Panc1 (cell line): Measurements from ENCODE around the gene CSNK1G1.

Experiments
- POLR2AphosphoS5 ChIP-seq: IDR thresholded peaks from 2 replicates; pipeline ENCODE4 v1.6.1; 2012; ENCODE audit warnings: mild to moderate bottlenecking, low read depth, low read length, moderate library complexity
- REST ChIP-seq, 2 experiments: IDR thresholded peaks; 2 replicates each; pipeline ENCODE4 v1.6.1; 2011 to 2012; ENCODE audit warnings: low read depth in 2 of 2, control low read depth in 1 of 2, low read length in 1 of 2, mild to moderate bottlenecking in 1 of 2, moderate library complexity in 1 of 2; ENCODE audit not compliant: insufficient read depth in 1 of 2
- SIN3A ChIP-seq: IDR thresholded peaks from 2 replicates; pipeline ENCODE4 v1.6.1; 2012; ENCODE audit warnings: low read depth, mild to moderate bottlenecking, low read length, moderate library complexity, borderline replicate concordance; ENCODE audit not compliant: insufficient read depth
- TCF7L2 ChIP-seq: IDR thresholded peaks from 2 replicates; pipeline ENCODE4 v1.6.1; 2011; ENCODE audit warnings: mild to moderate bottlenecking, low read depth, low read length, inconsistent platforms
- TF ChIP-seq, protein P1 (sequence below): fragments of 450-650 bp; IDR thresholded peaks from 2 replicates; pipeline ENCODE4 v1.5.1; 2017; ENCODE audit warnings: mild to moderate bottlenecking

DNA sequence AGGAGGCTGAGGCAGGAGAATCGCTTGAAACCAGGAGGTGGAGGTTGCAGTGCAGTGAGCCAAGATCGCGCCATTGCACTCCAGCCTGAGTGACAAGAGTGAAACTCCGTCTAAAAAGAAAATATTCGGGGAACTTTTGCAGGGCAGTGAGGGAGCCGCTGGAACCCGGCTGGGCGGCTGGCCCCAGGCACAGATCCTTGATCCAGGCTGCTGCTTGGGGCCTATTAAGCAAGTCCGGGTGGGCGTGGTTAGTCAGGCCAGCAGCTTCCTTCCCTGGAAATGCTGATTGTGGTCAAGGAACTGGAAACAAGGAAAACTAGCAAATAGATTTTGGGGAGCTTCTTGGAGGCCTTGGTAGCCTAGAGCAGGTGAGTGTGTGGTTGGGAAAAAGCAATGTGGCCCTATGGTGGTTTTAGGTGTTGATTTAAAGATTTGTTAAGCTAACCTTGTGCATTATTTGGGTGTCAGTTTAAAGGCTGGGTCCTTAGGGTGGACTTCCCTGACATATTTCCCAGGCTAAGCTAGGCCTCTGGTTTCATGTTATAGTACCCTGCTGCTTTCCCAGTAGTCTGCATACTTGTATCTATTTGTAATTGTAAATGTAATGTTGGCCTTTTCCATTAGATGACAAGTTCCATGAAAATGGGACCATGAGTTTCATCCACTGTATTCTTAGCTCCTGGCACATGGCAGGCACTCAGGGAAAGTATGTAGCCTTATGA, 222.2 kb downstream of the CSNK1G1 start:
- TF ChIP-seq, protein P1, sequence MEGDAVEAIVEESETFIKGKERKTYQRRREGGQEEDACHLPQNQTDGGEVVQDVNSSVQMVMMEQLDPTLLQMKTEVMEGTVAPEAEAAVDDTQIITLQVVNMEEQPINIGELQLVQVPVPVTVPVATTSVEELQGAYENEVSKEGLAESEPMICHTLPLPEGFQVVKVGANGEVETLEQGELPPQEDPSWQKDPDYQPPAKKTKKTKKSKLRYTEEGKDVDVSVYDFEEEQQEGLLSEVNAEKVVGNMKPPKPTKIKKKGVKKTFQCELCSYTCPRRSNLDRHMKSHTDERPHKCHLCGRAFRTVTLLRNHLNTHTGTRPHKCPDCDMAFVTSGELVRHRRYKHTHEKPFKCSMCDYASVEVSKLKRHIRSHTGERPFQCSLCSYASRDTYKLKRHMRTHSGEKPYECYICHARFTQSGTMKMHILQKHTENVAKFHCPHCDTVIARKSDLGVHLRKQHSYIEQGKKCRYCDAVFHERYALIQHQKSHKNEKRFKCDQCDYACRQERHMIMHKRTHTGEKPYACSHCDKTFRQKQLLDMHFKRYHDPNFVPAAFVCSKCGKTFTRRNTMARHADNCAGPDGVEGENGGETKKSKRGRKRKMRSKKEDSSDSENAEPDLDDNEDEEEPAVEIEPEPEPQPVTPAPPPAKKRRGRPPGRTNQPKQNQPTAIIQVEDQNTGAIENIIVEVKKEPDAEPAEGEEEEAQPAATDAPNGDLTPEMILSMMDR, result no peak
- TF ChIP-seq TCF7L2 (no peak), POLR2AphosphoS5 (no peak), SIN3A (no peak), REST (IDR thresholded peaks at IDR 0.05; ENCODE audit: insufficient read depth in 1 of 2, low read depth in 2 of 2, low read length in 1 of 2) (no peak)
